PC-3 (cell line): Measurements from ENCODE around the gene OR1D5.

Experiments
- EZH2 ChIP-seq: fragments of 300-600 bp; sonication (generic); IDR thresholded peaks from one replicate; pipeline ENCODE4 v1.6.1; 2017; ENCODE audit warnings: antibody characterized with exemption, mild to moderate bottlenecking, low read length; ENCODE audit not compliant: unreplicated experiment
- TF ChIP-seq, protein P1 (sequence below): fragments of 300-600 bp; sonication (generic); conservative IDR thresholded peaks from 2 replicates; pipeline ENCODE4 v1.5.1; 2017; ENCODE audit warnings: antibody characterized with exemption, low read depth, mild to moderate bottlenecking, low read length

GRCh38 chr17:3022197-3022596 is 41.2 kb downstream of the OR1D5 start:
- no peak for TF ChIP-seq EZH2
- TF ChIP-seq, protein P1, sequence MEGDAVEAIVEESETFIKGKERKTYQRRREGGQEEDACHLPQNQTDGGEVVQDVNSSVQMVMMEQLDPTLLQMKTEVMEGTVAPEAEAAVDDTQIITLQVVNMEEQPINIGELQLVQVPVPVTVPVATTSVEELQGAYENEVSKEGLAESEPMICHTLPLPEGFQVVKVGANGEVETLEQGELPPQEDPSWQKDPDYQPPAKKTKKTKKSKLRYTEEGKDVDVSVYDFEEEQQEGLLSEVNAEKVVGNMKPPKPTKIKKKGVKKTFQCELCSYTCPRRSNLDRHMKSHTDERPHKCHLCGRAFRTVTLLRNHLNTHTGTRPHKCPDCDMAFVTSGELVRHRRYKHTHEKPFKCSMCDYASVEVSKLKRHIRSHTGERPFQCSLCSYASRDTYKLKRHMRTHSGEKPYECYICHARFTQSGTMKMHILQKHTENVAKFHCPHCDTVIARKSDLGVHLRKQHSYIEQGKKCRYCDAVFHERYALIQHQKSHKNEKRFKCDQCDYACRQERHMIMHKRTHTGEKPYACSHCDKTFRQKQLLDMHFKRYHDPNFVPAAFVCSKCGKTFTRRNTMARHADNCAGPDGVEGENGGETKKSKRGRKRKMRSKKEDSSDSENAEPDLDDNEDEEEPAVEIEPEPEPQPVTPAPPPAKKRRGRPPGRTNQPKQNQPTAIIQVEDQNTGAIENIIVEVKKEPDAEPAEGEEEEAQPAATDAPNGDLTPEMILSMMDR: no peak
